Activated naive CD4-positive, alpha-beta T cell treated with anti-CD3 and anti-CD28 coated beads, Interleukin-2, amount 50 U/mL, for 24 hours (primary cell): ENCODE data around the gene CLCN7.

Source experiments
- H3K27ac Mint-ChIP-seq: one replicate; pipeline ENCODE4 v1.8.0; 2021; ENCODE audit warnings: mild to moderate bottlenecking, mixed read lengths
- H3K27me3 Mint-ChIP-seq: one replicate; pipeline ENCODE4 v1.8.0; 2021; ENCODE audit warnings: mixed read lengths
- H3K36me3 Mint-ChIP-seq: one replicate; pipeline ENCODE4 v1.8.0; 2021; ENCODE audit warnings: mixed read lengths
- H3K4me1 Mint-ChIP-seq: one replicate; pipeline ENCODE4 v1.8.0; 2021; ENCODE audit warnings: mixed read lengths
- H3K4me3 Mint-ChIP-seq: one replicate; pipeline ENCODE4 v1.8.0; 2021; ENCODE audit warnings: mild to moderate bottlenecking, mixed read lengths
- H3K9me3 Mint-ChIP-seq: one replicate; pipeline ENCODE4 v1.8.0; 2021; ENCODE audit warnings: mixed read lengths

Gene CLCN7

GRCh38 chr16:1474796-1475551 lies at the start of gene CLCN7:
TSS of gene CLCN7 (minus strand) at chr16:1475028. CDS start at chr16:1474974, 54 bp downstream.
- no peaks in the 10 kb centered on the region for H3K9me3 Mint-ChIP-seq
- no peaks in the 10 kb centered on the region for H3K36me3 Mint-ChIP-seq
- H3K27ac Mint-ChIP-seq: peak within 1 kb of the TSS; percentile 92
- peak within 1 kb of the TSS; percentile 89 for H3K4me3 Mint-ChIP-seq
- H3K27me3 Mint-ChIP-seq: no peaks in the 10 kb centered on the region
- H3K4me1 Mint-ChIP-seq: peaks cover 36% of the 10 kb centered on the region

DNA sequence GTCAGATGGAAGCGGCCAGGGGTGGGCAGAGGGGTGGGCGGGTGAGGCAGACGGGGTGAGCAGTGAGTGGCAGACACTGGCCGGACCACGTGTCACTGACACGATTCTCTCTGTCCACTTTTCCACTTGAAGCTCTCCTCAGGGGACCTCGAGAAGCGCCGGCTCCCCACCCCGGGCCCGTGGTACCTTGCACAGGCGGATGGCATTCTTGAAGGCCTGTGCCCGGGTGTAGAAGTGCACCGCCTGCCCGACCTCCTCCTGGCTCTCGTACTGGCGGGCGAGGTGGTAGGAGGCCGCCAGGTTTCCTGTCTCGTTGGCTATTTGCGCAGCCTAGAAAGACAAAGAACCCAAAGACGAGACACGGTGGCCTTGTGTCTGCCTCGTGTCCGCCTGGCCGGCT lies 49.5 kb upstream of the CLCN7 start:
- Mint-ChIP-seq H3K27ac (no peak overlapping the region), H3K27me3 (no peaks in the 10 kb centered on the region), H3K9me3 (no peaks in the 10 kb centered on the region), H3K36me3 (no peaks in the 10 kb centered on the region), H3K4me1 (peaks cover 26% of the 10 kb centered on the region), H3K4me3 (no peak overlapping the region)

- Mint-ChIP-seq H3K4me3 (no peak overlapping the region), H3K27ac (no peak overlapping the region), H3K9me3 (no peaks in the 10 kb centered on the region), H3K4me1 (peaks cover 24% of the 10 kb centered on the region), H3K36me3 (no peaks in the 10 kb centered on the region), H3K27me3 (no peaks in the 10 kb centered on the region)
Measured at GRCh38 chr16:1523581-1524245, 48.9 kb upstream of the CLCN7 start.

DNA sequence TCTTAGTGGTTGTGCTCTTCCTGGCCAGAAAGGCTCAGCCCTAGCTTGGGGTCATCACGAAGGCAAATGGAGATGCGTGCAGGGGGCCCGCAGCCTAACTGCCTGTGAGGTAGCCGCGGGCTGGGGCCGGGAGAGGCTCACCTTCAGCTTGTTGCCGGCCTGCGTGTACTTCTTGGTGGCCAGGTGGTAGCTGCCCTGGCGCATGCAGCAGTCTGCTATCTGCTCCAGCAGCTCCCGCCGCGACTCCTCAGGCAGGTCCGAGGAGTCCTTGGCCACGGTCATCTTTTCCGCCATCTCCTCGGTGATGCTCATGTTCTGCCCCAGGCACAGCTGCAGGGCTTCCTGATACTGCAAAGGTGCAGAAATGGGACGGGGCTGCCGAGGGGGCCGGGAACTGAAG lies 45.6 kb upstream of the CLCN7 start:
- Mint-ChIP-seq H3K4me3 (no peak overlapping the region), H3K36me3 (peaks cover 3% of the 10 kb centered on the region), H3K27me3 (no peaks in the 10 kb centered on the region), H3K9me3 (no peaks in the 10 kb centered on the region), H3K4me1 (peaks cover 1% of the 10 kb centered on the region), H3K27ac (no peak overlapping the region)

- H3K4me3 Mint-ChIP-seq: no peak overlapping the region
- peaks cover 6% of the 10 kb centered on the region for H3K36me3 Mint-ChIP-seq
- H3K27me3 Mint-ChIP-seq: no peaks in the 10 kb centered on the region
- no peaks in the 10 kb centered on the region for H3K4me1 Mint-ChIP-seq
- no peak overlapping the region for H3K27ac Mint-ChIP-seq
- H3K9me3 Mint-ChIP-seq: no peaks in the 10 kb centered on the region
Measured at GRCh38 chr16:1519831-1520230, 45.0 kb upstream of the CLCN7 start.

GRCh38 chr16:1518626-1519135 lies 43.9 kb upstream of the CLCN7 start:
- Mint-ChIP-seq H3K27me3 (no peaks in the 10 kb centered on the region), H3K36me3 (peaks cover 7% of the 10 kb centered on the region), H3K4me1 (no peaks in the 10 kb centered on the region)

GRCh38 chr16:1514507-1514906 lies 39.7 kb upstream of the CLCN7 start:
- H3K36me3 Mint-ChIP-seq: peaks cover 10% of the 10 kb centered on the region
- H3K9me3 Mint-ChIP-seq: no peaks in the 10 kb centered on the region
- no peaks in the 10 kb centered on the region for H3K4me1 Mint-ChIP-seq
- H3K27me3 Mint-ChIP-seq: no peaks in the 10 kb centered on the region
- H3K27ac Mint-ChIP-seq: peak overlapping the region; percentile 17
- no peak overlapping the region for H3K4me3 Mint-ChIP-seq

More at GRCh38 chr16:1518626-1519135, 43.9 kb upstream of the CLCN7 start:
- H3K4me3 Mint-ChIP-seq: no peak overlapping the region
- H3K27ac Mint-ChIP-seq: no peak overlapping the region
- H3K9me3 Mint-ChIP-seq: no peaks in the 10 kb centered on the region

- no peak overlapping the region for H3K27ac Mint-ChIP-seq
Measured at GRCh38 chr16:1512774-1513173, 37.9 kb upstream of the CLCN7 start.

GRCh38 chr16:1511662-1512569 lies 37.1 kb upstream of the CLCN7 start:
- no peaks in the 10 kb centered on the region for H3K4me1 Mint-ChIP-seq
- peaks cover 8% of the 10 kb centered on the region for H3K36me3 Mint-ChIP-seq
- no peaks in the 10 kb centered on the region for H3K9me3 Mint-ChIP-seq
- H3K4me3 Mint-ChIP-seq: no peak overlapping the region
- no peak overlapping the region for H3K27ac Mint-ChIP-seq
- no peaks in the 10 kb centered on the region for H3K27me3 Mint-ChIP-seq

More at GRCh38 chr16:1512774-1513173, 37.9 kb upstream of the CLCN7 start:
- Mint-ChIP-seq H3K4me1 (no peaks in the 10 kb centered on the region), H3K4me3 (no peak overlapping the region), H3K36me3 (peaks cover 8% of the 10 kb centered on the region), H3K27me3 (no peaks in the 10 kb centered on the region), H3K9me3 (no peaks in the 10 kb centered on the region)

DNA sequence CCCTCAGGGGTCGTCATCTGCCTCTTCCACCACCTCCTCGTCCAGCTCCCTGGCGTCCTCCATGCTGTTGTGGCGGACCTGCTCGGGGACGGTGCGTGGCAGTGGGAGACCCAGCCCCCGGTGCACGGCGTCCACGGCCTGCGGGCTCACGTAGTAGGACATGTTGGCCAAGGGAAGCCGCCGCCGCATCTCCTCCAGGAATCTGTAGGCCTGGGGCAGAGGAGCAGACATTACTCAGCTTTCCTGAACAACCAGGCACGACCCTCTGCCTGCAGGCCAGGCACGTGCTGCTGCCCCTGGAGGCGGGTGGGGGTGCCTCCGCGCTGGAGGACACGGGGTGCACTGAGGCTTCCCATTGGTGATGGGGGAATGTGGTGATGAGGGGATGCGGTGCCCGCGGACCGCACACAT lies 36.1 kb upstream of the CLCN7 start:
- Mint-ChIP-seq H3K4me1 (no peaks in the 10 kb centered on the region), H3K4me3 (no peak overlapping the region), H3K27me3 (no peaks in the 10 kb centered on the region), H3K36me3 (peaks cover 7% of the 10 kb centered on the region), H3K9me3 (no peaks in the 10 kb centered on the region), H3K27ac (no peak overlapping the region)

- H3K27me3 Mint-ChIP-seq: no peaks in the 10 kb centered on the region
- no peaks in the 10 kb centered on the region for H3K9me3 Mint-ChIP-seq
- peaks cover 7% of the 10 kb centered on the region for H3K36me3 Mint-ChIP-seq
- no peaks in the 10 kb centered on the region for H3K4me1 Mint-ChIP-seq
- no peak overlapping the region for H3K4me3 Mint-ChIP-seq
- H3K27ac Mint-ChIP-seq: no peak overlapping the region
Measured at GRCh38 chr16:1510272-1510671, 35.4 kb upstream of the CLCN7 start.

- no peak overlapping the region for H3K4me3 Mint-ChIP-seq
Measured at GRCh38 chr16:1509307-1510221, 34.7 kb upstream of the CLCN7 start.

GRCh38 chr16:1508494-1509187 lies 33.8 kb upstream of the CLCN7 start:
- H3K27ac Mint-ChIP-seq: no peak overlapping the region
- peaks cover 3% of the 10 kb centered on the region for H3K36me3 Mint-ChIP-seq
- no peaks in the 10 kb centered on the region for H3K9me3 Mint-ChIP-seq
- no peak overlapping the region for H3K4me3 Mint-ChIP-seq
- H3K4me1 Mint-ChIP-seq: no peaks in the 10 kb centered on the region
- no peaks in the 10 kb centered on the region for H3K27me3 Mint-ChIP-seq

More at GRCh38 chr16:1509307-1510221, 34.7 kb upstream of the CLCN7 start:
- H3K27ac Mint-ChIP-seq: no peak overlapping the region
- H3K36me3 Mint-ChIP-seq: peaks cover 3% of the 10 kb centered on the region
- no peaks in the 10 kb centered on the region for H3K27me3 Mint-ChIP-seq
- no peaks in the 10 kb centered on the region for H3K9me3 Mint-ChIP-seq
- H3K4me1 Mint-ChIP-seq: no peaks in the 10 kb centered on the region

GRCh38 chr16:1506494-1507213 lies 31.8 kb upstream of the CLCN7 start:
- Mint-ChIP-seq H3K9me3 (no peaks in the 10 kb centered on the region), H3K36me3 (peaks cover 6% of the 10 kb centered on the region), H3K4me1 (no peaks in the 10 kb centered on the region), H3K27me3 (no peaks in the 10 kb centered on the region), H3K4me3 (no peak overlapping the region), H3K27ac (no peak overlapping the region)
